DMS114 treated with DMSO at 0.1 percent for 48 hours (cell line): ENCODE results near the gene DAB1.
"Not testable (repeated sequence)": the region's sequence is repeated elsewhere in the genome, so short reads cannot be mapped to it uniquely, and the experiment has no call there.

ENCODE experiments used
- DNase-seq: peaks from one replicate; lab custom pipeline; 2025; ENCODE audit not compliant: unreplicated experiment; lab: John Stamatoyannopoulos, UW

The DAB1 gene

DNA sequence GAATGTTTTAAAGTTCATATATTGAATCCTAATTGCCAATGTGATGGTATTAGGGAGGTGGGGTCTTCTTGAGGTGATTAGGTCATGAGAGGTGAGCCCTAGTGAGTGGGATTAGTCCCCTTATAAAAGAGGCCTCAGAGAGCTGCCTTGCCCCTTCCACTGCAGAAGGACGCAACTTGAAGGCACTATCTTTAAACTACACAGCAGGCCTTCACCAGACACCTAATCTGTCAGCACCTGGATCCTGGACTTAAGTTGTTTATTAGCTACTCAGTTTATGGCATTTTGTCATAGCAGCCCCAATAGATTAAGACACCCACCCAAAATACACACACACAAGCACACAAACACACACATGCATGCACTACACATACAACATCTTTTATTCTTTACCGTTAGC lies 61.4 kb downstream of the DAB1 start:
- no peak for DNase-seq

DNA sequence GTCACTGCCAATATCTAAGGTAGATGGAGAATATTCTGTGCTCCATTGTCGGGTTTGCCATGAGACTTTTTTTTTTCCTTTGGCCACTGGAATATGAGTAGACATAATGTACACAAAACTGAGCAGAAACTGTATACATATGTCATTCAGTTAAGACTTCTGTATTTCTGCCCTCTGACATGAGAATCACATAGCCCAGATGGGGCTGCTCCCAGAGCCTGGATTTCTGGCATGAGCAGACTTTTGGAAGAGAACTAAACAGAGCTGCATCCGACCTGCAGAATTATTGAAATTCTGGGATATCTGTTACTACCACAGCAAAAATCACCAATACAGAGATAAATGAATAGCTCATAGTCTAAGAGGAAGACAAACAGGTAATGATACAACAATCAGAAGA lies 62.3 kb downstream of the DAB1 start:
- DNase-seq: no peak

DNA sequence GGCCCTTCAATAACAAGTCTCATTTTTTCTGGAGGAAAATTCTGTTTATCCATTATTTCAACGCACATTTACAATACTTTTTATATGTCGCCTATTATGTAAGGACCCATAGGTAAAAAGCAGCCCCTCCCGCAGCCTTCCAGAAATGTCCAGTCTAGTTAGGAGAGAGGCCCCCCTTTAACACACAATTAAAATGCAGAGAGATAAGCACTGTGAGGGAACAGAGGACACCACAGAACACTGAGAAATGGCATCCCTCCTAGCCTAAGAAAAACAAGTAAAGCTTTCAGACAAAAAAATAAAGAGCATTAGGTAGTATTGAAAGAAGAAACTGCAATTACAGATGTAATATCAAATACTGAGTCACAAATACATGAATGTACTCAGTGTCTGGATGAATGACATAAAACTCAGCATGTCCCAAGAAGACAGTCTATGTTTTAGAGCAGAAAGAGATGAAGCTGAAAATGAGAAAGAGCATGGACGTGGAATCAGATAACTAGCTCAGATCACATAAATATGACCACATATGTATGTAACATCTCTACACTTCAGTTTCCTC lies 62.9 kb downstream of the DAB1 start:
- DNase-seq: no peak

- no peak for DNase-seq
Measured at GRCh38 chr1:57357462-57357861, 66.4 kb downstream of the DAB1 start.

GRCh38 chr1:57353654-57354053 lies 70.2 kb downstream of the DAB1 start:
- no peak for DNase-seq

- no peak for DNase-seq
Measured at GRCh38 chr1:57350610-57351009, 73.2 kb downstream of the DAB1 start.

DNA sequence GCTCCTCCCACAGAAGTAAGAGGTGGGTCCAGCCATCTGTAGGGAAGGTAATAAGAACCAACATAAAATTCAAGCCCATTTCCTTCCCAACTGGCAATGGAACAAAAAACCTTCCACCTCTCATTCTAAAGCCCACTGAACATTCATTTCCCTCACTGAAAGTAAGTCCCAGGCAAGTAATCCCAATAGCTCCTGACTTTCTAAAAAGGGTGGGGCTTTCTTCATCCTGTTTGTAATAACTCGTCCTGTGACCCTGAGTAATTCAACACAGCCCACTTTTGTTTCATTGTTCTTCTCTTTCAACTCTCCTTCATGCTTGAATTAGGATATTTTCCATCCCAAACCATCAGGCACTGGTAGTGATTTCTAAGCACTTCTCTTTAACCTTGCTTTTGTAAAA lies 74.9 kb downstream of the DAB1 start:
- DNase-seq: no peak

DNA sequence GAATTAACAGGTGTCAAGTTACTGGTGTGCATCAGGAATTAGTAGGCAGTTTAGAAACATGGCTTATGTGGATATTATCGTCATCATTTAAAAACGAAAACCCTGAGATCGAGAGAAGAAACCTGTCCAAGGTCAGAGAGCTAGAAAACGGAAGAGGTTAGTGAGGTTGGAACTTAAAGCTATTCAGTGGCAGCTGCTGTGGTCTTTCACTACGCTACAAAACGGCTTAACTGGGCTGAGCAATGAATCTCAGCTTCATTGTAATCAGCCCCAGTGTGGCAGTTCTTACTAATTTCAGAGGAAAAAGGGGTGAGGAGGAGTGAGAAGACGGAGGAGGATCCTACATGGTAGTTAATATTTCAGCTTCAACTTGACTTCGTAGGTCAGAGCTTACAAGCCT lies 77.9 kb downstream of the DAB1 start:
- DNase-seq: no peak

DNA sequence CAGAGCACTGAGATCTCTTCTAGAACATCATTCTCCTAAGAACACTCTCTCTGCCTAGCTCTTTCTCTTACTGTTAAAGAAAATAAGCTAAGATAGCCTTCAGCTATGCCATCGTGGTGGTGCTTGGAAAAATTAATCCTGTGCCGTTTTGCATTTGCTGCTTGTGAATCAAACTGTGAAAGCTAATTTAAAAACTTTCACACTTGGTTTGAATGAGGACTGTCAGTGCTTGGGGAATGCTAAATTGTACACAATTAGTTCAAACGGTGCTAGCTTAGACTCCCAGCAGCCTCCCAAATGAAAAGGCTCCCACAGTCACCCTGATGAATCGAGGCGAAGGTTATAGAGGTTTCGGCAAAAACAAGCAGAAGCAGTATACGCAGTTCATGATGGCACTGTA lies 79.6 kb downstream of the DAB1 start:
- DNase-seq: no peak

DNA sequence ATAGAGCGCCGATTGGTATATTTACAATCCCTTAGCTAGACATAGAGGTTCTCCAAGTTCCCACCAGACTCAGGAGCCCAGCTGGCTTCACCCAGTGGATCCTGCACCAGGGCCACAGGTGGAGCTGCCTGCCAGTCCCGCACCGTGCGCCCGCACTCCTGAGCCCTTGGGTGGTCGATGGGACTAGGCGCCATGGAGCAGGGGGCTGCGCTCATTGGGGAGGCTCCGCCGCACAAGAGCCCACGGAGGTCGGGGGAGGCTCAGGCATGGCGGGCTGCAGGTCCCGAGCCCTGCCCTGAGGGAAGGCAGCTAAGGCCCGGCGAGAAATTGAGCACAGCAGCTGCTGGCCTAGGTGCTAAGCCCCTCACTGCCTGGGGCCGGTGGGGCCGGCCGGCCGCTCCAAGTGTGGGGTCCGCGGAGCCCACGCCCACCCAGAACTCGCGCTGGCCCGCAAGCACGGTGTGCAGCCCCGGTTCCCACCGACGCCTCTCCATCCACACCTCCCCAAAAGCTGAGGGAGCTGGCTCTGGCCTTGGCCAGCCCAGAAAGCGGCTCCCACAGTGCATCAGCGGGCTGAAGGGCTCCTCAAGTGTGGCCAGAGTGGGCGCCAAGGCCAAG lies 80.5 kb downstream of the DAB1 start:
- not testable (repeated sequence) for DNase-seq

- DNase-seq: no peak
Measured at GRCh38 chr1:57341721-57342120, 82.1 kb downstream of the DAB1 start.

DNA sequence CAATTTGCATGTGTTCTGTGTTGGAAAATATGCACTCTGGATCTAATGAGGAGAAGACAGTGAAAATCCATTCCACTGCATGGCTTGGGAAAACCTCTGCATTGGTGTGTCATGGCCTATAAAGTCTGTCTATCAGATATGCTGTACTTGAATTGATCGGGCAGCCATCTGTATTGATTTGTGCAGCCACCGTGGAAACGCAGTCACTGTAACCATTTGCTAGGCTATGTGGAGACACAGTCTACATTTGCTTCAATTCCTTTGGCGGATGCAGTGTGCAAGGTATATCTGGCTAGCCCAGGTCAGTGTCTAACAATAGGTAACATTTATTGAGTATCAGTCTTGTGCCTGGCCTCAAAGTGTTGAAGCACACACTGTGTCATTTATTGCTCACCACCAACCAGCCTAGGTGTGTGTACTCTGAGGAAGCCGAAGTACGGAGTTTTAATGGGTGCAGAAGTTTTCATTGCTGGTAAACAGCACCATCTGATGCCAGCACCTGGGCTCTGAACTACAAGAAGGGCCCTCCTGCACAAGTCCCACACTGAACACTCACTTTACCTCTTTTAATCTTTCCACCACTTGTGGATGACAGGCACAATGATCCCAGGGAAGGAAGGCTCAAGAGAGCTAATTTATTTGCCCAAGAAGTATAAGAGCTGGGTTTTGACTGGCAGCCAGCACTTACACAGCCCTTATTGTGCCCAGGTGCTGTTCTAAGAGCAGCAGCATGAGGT lies 83.4 kb downstream of the DAB1 start:
- DNase-seq: no peak

DNA sequence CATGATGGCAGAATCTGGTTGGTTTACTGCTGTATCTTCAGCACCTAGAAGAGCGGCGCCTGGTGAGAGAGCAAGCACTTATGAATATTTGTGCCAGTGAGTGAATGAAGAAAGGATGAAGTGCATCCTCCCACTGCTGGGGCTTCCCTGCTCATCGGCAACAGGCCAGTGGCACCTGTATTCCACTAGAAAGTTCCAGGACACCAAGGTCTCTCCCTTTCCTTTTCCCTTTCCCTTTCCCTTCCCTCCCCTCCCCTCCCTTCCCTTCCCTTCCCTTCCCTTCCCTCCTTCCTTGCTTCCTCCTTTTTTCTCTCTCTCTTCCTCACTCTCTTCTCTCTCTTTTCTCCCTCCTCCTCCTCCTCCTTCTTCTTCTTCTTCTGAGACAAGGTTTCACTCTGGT lies 86.2 kb downstream of the DAB1 start:
- DNase-seq: no peak

DNA sequence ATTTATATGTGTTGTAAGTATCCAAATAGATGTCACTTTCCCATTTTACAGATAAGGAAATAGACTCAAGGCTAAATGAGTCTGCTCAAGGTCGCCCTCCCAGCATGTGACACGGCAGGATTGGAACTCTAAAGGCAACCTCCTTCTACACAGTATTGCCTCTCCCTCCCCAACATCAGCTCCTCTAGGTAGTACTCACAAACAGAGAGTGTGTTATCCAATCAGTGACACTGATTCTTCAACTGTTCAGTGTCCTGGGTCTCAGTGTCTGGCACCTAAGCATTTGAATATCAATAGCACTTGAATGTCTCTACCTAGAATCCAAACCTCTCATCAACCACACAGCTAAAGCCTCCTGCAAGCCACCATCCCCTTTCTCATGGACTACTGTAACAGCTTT lies 87.1 kb downstream of the DAB1 start:
- no peak for DNase-seq

DNA sequence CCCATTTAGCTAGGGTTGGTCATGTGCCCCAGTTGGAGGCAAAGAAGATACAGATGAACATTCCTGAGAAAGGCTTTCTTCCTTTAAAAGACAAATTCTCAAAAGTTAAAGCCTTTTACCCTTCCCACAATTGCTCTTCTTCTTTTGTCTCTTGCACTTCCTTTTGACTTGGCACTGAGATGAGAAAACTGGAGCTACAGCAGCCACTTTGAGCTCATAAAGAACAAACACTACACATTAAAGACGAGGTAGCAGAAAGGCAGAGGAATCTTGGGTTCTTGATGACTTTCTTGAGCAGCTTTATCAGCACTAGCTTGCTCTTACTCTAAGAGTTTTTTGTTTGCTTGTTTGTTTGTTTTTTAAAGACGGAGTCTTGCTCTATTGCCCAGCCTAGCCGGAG lies 92.2 kb downstream of the DAB1 start:
- DNase-seq: no peak

DNA sequence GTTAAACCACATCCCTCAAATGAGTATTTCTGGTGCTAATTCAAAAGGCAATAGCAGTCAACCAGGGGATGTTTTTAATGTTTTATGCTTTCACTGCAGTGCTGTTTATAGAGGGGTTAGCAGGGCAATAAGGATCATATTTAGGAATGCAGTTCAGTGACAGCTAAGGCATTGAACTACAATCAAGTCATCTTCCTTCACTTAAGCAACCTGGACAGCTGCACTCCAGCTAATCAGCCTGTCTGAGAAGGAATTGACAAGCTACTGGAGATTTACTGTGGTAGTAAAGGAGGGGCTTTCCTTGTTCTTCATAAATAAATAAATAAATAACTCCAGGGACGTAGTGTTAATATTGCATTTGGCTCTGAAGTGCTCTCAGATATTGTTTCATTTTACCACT lies 93.9 kb downstream of the DAB1 start:
- DNase-seq: no peak

DNA sequence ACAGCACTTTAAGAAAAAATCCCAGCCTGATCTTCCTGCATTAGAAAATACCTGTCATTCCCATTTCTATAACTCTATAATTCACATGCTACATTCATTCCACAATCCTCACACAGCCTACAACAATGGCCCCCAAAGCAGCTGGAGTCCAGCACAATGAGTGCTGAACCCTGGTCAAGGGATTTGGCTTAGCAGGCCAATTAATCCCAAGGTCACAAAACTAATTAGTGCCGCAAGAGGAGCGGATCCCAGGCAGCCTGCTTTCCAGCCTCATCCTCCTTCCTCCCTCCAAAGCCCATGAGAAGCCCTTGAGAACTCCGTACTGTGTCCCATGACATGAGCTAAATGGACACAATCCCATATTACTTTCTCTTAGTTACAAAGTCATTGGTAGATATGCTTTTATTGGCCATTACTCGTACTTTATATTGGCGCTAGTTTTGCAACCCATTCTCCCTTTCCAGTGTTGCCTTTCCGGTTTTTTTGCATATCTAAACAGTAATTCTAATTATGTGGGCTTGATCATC lies 94.8 kb downstream of the DAB1 start:
- DNase-seq: no peak

- DNase-seq: no peak
Measured at GRCh38 chr1:57327946-57328345, 95.9 kb downstream of the DAB1 start.

- no peak for DNase-seq
Measured at GRCh38 chr1:57327336-57327735, 96.5 kb downstream of the DAB1 start.

GRCh38 chr1:57325536-57325935 lies 98.3 kb downstream of the DAB1 start:
- DNase-seq: no peak

DNA sequence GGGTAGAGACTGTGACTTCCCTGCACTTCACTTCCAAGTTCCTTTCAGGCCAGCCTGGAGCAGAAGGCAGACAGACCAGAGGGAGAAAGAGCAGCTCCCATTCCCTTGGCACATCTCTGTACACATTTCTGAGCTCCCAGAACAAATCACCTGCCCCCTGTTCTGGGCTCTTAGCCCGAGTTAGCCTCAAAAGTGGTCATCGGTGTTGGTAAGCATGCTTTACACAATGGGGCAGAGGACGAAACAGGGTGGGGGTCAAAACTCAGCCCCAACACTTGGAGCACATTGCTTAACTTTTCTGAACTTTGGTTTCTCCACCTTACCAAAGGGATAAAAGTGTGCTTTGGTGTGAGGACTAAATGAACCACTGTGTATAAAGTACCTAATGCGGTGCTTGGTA lies 98.7 kb downstream of the DAB1 start:
- no peak for DNase-seq

DNA sequence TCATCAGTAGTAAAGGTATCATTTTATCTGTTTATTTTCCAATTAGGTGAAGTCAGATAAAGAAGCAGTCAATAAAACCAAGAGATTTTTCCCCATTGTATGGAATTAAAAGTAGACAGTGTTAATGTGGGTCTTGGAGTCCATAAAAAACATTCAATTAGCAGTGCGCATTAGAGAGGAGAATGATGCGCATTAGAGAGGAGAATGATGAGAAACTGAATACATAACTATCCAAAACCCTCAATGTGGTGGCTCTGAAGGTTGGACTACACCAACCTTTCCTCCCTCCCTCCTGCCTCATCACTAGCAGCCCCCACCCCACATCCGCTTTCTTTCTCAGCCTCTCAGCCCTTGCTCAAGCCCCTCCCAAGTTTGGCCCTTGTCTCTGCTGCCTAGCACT lies 99.5 kb downstream of the DAB1 start:
- no peak for DNase-seq
